ENCODE data around the gene ARID1A.
A peak's percentile ranks its signal among the peaks of the same experiment; 100 is the strongest.

The ARID1A gene

DNA sequence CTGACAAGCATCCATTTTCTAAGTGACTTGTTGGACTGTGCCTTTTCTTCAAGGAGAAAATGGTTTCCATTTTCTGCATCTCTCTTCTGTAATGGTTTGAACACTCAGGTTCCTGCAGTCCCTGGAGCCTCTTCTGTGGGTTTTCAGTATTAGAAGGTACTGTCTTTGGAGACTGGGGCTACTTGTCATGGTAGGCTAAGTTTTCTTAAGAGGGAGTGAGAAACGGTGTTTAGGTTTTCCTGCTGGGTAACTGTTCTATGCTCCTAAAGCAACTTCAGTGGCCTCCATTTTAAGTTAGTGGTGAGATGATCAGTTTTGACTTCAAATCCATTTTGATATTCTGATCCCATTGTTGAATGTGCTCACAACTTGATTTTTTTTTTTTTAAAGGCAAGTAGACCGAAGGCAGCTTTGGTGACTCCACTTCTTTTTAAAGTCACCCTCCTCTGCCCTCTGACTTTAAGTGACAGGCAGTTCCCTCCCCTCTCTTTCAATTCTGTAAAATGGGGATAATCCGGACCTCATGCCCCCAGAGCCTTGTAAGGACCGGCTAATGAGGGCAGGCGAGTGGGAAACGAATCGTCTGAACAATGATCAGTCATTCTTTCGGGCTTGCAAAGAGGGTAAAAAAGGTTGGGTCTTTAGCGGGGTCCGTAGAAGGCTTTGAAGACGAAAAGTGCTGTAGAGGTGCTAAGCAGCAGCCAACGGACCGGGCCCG, 1.0 kb upstream of the ARID1A start:
- peaks cover 9% of the 10 kb centered on the region; the same call in 1 of the 2 replicates for H3F3A ChIP-seq (ENCODE audit: low read depth)
- peaks cover 52% of the 10 kb centered on the region for H3K79me2 ChIP-seq (ENCODE audit: insufficient read depth, low read length)
- no peaks in the 10 kb centered on the region for H3K36me3 ChIP-seq (ENCODE audit: insufficient read depth, low read length)
- TF ChIP-seq, protein P1, sequence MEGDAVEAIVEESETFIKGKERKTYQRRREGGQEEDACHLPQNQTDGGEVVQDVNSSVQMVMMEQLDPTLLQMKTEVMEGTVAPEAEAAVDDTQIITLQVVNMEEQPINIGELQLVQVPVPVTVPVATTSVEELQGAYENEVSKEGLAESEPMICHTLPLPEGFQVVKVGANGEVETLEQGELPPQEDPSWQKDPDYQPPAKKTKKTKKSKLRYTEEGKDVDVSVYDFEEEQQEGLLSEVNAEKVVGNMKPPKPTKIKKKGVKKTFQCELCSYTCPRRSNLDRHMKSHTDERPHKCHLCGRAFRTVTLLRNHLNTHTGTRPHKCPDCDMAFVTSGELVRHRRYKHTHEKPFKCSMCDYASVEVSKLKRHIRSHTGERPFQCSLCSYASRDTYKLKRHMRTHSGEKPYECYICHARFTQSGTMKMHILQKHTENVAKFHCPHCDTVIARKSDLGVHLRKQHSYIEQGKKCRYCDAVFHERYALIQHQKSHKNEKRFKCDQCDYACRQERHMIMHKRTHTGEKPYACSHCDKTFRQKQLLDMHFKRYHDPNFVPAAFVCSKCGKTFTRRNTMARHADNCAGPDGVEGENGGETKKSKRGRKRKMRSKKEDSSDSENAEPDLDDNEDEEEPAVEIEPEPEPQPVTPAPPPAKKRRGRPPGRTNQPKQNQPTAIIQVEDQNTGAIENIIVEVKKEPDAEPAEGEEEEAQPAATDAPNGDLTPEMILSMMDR (conservative IDR thresholded peaks at IDR 0.05; ENCODE audit: low read length) = no peak
- TF ChIP-seq EZH2phosphoT487 (IDR thresholded peaks at IDR 0.05; ENCODE audit: borderline replicate concordance) = no peak
- H3K9ac ChIP-seq (ENCODE audit: low read depth, low read length, poor library complexity, severe bottlenecking) = peak overlapping the region; percentile 96
- peaks cover 9% of the 10 kb centered on the region for H3K27me3 ChIP-seq (ENCODE audit: insufficient read depth, low read length, poor library complexity, severe bottlenecking)
- peak overlapping the region; percentile 47 for H2AFZ ChIP-seq (ENCODE audit: low read length)
- H3K9me2 ChIP-seq (replicated peaks; ENCODE audit: low read depth, low read length) = no peaks in the 10 kb centered on the region
- H3K4me1 ChIP-seq (ENCODE audit: insufficient read depth, low read length, poor library complexity, severe bottlenecking) = peaks cover 57% of the 10 kb centered on the region
- peak overlapping the region; percentile 80 for H3K4me3 ChIP-seq (ENCODE audit: low read length, poor library complexity, severe bottlenecking)
- no peaks in the 10 kb centered on the region for H3K9me3 ChIP-seq (ENCODE audit: insufficient read depth, low read depth, low read length)
- peaks cover 20% of the 10 kb centered on the region for H4K20me1 ChIP-seq (ENCODE audit: insufficient read depth, low read length, poor library complexity, severe bottlenecking)
- H3K4me2 ChIP-seq (ENCODE audit: low read depth, low read length, poor library complexity, severe bottlenecking) = peak overlapping the region; percentile 92

DNA sequence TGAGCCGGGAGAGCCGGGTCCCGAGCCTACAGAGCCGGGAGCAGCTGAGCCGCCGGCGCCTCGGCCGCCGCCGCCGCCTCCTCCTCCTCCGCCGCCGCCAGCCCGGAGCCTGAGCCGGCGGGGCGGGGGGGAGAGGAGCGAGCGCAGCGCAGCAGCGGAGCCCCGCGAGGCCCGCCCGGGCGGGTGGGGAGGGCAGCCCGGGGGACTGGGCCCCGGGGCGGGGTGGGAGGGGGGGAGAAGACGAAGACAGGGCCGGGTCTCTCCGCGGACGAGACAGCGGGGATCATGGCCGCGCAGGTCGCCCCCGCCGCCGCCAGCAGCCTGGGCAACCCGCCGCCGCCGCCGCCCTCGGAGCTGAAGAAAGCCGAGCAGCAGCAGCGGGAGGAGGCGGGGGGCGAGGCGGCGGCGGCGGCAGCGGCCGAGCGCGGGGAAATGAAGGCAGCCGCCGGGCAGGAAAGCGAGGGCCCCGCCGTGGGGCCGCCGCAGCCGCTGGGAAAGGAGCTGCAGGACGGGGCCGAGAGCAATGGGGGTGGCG, 371 bp downstream of the ARID1A start:
- Histone ChIP-seq H3K79me2 (ENCODE audit: insufficient read depth, low read length) (peaks cover 66% of the 10 kb centered on the region), H2AFZ (ENCODE audit: low read length) (no peak overlapping the region), H3K4me2 (ENCODE audit: low read depth, low read length, poor library complexity, severe bottlenecking) (peak overlapping the region; percentile 89), H3K36me3 (ENCODE audit: insufficient read depth, low read length) (no peaks in the 10 kb centered on the region), H3K4me1 (ENCODE audit: insufficient read depth, low read length, poor library complexity, severe bottlenecking) (peaks cover 60% of the 10 kb centered on the region), H3F3A (ENCODE audit: low read depth) (peaks cover 9% of the 10 kb centered on the region; the same call in 1 of the 2 replicates), H3K4me3 (ENCODE audit: low read length, poor library complexity, severe bottlenecking) (peak overlapping the region; percentile 80), H3K9ac (ENCODE audit: low read depth, low read length, poor library complexity, severe bottlenecking) (peak overlapping the region; percentile 96), H4K20me1 (ENCODE audit: insufficient read depth, low read length, poor library complexity, severe bottlenecking) (peaks cover 34% of the 10 kb centered on the region), H3K9me3 (ENCODE audit: insufficient read depth, low read depth, low read length) (no peaks in the 10 kb centered on the region), H3K27me3 (ENCODE audit: insufficient read depth, low read length, poor library complexity, severe bottlenecking) (peaks cover 9% of the 10 kb centered on the region), H3K9me2 (replicated peaks; ENCODE audit: low read depth, low read length) (no peaks in the 10 kb centered on the region)
- TF ChIP-seq, protein P1 (conservative IDR thresholded peaks at IDR 0.05; ENCODE audit: low read length) = no peak
- no peak for TF ChIP-seq EZH2phosphoT487 (IDR thresholded peaks at IDR 0.05; ENCODE audit: borderline replicate concordance)

DNA sequence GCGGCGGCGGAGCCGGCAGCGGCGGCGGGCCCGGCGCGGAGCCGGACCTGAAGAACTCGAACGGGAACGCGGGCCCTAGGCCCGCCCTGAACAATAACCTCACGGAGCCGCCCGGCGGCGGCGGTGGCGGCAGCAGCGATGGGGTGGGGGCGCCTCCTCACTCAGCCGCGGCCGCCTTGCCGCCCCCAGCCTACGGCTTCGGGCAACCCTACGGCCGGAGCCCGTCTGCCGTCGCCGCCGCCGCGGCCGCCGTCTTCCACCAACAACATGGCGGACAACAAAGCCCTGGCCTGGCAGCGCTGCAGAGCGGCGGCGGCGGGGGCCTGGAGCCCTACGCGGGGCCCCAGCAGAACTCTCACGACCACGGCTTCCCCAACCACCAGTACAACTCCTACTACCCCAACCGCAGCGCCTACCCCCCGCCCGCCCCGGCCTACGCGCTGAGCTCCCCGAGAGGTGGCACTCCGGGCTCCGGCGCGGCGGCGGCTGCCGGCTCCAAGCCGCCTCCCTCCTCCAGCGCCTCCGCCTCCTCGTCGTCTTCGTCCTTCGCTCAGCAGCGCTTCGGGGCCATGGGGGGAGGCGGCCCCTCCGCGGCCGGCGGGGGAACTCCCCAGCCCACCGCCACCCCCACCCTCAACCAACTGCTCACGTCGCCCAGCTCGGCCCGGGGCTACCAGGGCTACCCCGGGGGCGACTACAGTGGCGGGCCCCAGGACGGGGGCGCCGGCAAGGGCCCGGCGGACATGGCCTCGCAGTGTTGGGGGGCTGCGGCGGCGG, 1.0 kb downstream of the ARID1A start:
- Histone ChIP-seq H3K9ac (ENCODE audit: low read depth, low read length, poor library complexity, severe bottlenecking) (peak overlapping the region; percentile 96), H3K4me1 (ENCODE audit: insufficient read depth, low read length, poor library complexity, severe bottlenecking) (peaks cover 60% of the 10 kb centered on the region), H4K20me1 (ENCODE audit: insufficient read depth, low read length, poor library complexity, severe bottlenecking) (peaks cover 40% of the 10 kb centered on the region), H3K79me2 (ENCODE audit: insufficient read depth, low read length) (peaks cover 73% of the 10 kb centered on the region), H3F3A (ENCODE audit: low read depth) (peaks cover 6% of the 10 kb centered on the region; the same call in 1 of the 2 replicates), H3K9me3 (ENCODE audit: insufficient read depth, low read depth, low read length) (no peaks in the 10 kb centered on the region), H3K4me3 (ENCODE audit: low read length, poor library complexity, severe bottlenecking) (peak overlapping the region; percentile 80), H3K4me2 (ENCODE audit: low read depth, low read length, poor library complexity, severe bottlenecking) (peak overlapping the region; percentile 89), H3K27me3 (ENCODE audit: insufficient read depth, low read length, poor library complexity, severe bottlenecking) (peaks cover 9% of the 10 kb centered on the region), H2AFZ (ENCODE audit: low read length) (no peak overlapping the region), H3K36me3 (ENCODE audit: insufficient read depth, low read length) (no peaks in the 10 kb centered on the region; the same call in 1 of the 2 replicates), H3K9me2 (replicated peaks; ENCODE audit: low read depth, low read length) (no peaks in the 10 kb centered on the region)
- no peak for TF ChIP-seq EZH2phosphoT487 (IDR thresholded peaks at IDR 0.05; ENCODE audit: borderline replicate concordance)
